MG63 (cell line): ENCODE measurements around the gene CFAP210. TPM values are rescaled to one million over a fixed set of nuclear protein-coding genes. Genes with fewer than 3 reads are reported as not detected.
"Not testable (repeated sequence)": the region's sequence is repeated elsewhere in the genome, so short reads cannot be mapped to it uniquely, and the experiment has no call there.

ENCODE experiments used
- DNase-seq: peaks from one replicate; pipeline ENCODE4 v3.0.0-alpha.2; 2020
- H3K27me3 ChIP-seq: fragments of 250-450 bp; sonication (Bioruptor Pico); 2 replicates; pipeline ENCODE4 v1.5.1; 2020; ENCODE audit warnings: mild to moderate bottlenecking, moderate library complexity
- H3K36me3 ChIP-seq: fragments of 250-450 bp; sonication (Bioruptor Pico); 2 replicates; pipeline ENCODE4 v1.5.1; 2020; ENCODE audit warnings: mild to moderate bottlenecking, moderate library complexity
- H3K4me3 ChIP-seq: fragments of 250-450 bp; sonication (Bioruptor Pico); 2 replicates; pipeline ENCODE4 v1.5.1; 2020; ENCODE audit warnings: mild to moderate bottlenecking, moderate library complexity
- H3K9me3 ChIP-seq: fragments of 250-450 bp; sonication (Bioruptor Pico); 2 replicates; pipeline ENCODE4 v1.5.1; 2020; ENCODE audit warnings: mild to moderate bottlenecking, moderate library complexity
- total RNA-seq: library from RNA; depleted of rRNA; stranded (reverse); fragments of >200 nt; shearing (Covaris generic); gene quantifications from 2 replicates; pipeline ENCODE4 v1.2.3, GENCODE V29; 2014; ENCODE audit warnings: low replicate concordance

CFAP210 gene
- total RNA-seq, 1 experiment from 2014 or later: not detected

DNA sequence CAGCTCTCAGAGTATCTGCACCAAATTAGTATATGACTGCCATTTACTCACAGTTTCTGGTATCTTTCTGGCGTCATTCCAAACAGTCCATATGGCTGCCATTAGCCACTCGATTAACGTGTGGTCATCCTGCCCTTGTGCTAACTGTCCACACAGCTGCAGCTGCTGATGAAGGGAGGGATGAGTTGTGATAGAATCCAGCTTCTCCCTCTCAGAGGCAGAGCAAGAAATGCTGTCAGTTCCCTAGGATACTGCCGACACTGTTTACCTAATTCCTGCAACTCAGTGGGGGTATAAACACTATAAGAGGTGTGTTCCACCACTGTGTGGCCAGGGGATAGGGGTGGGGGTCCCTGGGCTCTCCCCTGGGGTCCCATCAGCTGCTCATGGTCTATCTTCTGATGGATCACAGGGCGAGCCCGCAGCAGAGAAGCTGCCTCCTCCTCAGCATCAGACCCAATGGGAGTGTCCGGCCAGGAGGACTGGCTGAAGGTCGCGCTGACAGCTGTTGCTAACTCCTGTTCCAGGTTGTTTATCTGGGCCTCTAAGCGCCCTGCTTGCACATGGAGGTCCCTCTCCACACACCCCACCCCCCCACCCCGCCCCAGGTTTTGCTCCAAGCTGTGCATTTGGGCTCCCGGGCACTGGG is 22.2 kb upstream of the CFAP210 start:
- no peak overlapping the region for H3K4me3 ChIP-seq
- DNase-seq: no peak
- no peaks in the 10 kb centered on the region for H3K9me3 ChIP-seq
- no peaks in the 10 kb centered on the region for H3K36me3 ChIP-seq
- H3K27me3 ChIP-seq: no peaks in the 10 kb centered on the region

DNA sequence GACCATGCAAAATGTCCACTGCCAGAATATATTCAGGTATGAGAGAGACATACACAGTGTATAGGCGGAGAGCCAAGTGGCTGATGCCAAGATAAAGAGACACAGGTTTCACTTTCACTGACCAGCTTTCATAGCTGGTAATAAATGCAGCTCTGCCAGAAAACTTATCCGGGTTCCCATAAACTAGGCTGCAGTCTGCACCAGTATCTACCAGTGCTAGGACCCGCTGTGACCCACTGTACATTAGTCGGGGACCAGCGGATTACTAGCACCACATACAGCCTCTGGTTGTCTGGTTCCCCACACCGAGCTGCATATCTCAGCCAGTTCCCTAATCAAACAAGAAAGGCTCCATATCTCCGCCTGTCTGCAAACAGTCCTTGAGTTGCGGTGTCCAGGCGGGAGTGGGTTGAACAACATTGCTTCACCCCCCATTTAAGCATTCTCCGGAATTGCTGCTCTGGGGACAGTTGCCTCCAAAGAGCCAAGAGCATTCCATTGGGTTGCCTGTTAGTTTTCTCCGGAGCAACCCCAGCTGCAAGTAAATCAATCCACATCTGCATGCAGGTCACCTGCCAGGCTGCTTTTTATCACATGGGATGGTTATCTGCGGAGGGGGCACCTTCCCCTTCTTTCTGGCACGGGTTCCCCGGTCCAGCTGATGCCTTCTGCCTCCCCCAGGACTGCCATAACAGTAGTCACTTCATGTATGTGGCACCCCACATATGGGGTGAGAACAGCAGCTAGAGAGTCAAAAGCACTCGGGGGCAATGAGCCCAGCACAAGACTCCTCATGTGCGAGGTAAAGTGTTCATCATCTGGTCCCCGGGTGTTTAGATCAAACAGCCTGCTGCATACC is 21.4 kb upstream of the CFAP210 start:
- DNase-seq: peak; percentile 21
- no peak overlapping the region for H3K4me3 ChIP-seq

DNA sequence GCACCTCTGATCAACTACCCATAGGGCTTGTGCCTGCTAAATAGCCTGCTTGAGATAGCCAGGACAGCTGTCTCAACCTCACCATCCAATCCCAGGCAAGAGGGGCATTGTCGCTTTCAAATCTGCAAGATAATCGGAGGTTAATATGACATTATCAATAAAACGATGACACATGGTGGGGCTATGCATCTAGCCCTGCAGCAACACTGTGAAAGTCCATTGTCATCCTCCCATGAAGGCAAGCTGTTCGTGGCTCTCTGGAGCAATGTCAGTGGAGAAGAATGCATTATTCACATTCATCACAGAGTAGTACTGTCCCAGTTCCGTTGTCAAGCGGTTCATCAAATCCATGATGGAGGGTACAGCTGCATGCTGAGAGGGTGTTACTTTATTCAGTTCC is 20.5 kb upstream of the CFAP210 start:
- no peak for DNase-seq
- H3K4me3 ChIP-seq: no peak overlapping the region
- no peaks in the 10 kb centered on the region for H3K9me3 ChIP-seq
- H3K36me3 ChIP-seq: no peaks in the 10 kb centered on the region
- no peaks in the 10 kb centered on the region for H3K27me3 ChIP-seq

More for the DNA sequence above, 21.4 kb upstream of the CFAP210 start:
- no peaks in the 10 kb centered on the region for H3K27me3 ChIP-seq
- no peaks in the 10 kb centered on the region for H3K9me3 ChIP-seq
- no peaks in the 10 kb centered on the region for H3K36me3 ChIP-seq

DNA sequence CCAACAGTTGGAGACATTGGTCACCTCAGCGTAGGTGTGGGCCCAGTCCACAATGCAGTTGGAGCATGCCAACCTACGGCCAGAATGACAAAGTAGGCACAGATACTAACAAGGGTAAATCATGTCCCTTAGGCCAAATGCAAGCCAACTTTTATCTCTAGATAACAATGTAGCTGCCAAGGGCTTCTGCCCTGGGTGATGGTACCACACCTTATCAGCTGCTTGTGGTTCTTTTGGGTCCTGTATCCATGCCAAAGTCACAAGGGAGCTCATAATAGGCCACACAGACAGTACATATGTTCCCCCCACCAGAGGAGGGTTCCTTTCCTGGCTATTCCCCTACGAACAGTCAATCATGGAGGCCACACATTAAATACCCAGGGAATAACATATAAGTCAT is 19.1 kb upstream of the CFAP210 start:
- Histone ChIP-seq H3K36me3 (no peaks in the 10 kb centered on the region), H3K27me3 (no peaks in the 10 kb centered on the region), H3K9me3 (no peaks in the 10 kb centered on the region), H3K4me3 (no peak overlapping the region)
- no peak for DNase-seq

DNA sequence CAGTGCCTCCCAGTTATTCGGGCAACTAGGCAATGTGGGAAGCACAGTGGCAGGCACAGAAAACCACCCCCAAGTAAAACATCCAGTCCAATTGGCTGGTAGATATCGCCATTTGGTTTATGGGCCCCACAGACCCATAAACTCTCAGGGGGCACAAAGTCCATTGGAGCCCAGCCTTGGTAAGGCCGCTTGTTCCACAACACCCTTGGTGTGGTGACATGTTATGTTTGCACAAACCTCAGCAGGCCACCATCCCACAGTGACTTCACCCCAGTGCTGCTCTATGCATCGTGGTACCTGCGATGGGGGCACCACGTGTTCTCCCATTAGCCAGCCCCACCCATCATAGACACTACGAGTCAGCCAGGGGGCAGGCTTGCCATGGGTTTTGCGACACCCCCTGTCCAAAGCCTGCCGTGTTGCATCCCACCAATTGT is 18.6 kb upstream of the CFAP210 start:
- no peaks in the 10 kb centered on the region for H3K9me3 ChIP-seq
- H3K36me3 ChIP-seq: no peaks in the 10 kb centered on the region
- H3K27me3 ChIP-seq: no peaks in the 10 kb centered on the region
- no peak for DNase-seq
- H3K4me3 ChIP-seq: no peak overlapping the region

DNA sequence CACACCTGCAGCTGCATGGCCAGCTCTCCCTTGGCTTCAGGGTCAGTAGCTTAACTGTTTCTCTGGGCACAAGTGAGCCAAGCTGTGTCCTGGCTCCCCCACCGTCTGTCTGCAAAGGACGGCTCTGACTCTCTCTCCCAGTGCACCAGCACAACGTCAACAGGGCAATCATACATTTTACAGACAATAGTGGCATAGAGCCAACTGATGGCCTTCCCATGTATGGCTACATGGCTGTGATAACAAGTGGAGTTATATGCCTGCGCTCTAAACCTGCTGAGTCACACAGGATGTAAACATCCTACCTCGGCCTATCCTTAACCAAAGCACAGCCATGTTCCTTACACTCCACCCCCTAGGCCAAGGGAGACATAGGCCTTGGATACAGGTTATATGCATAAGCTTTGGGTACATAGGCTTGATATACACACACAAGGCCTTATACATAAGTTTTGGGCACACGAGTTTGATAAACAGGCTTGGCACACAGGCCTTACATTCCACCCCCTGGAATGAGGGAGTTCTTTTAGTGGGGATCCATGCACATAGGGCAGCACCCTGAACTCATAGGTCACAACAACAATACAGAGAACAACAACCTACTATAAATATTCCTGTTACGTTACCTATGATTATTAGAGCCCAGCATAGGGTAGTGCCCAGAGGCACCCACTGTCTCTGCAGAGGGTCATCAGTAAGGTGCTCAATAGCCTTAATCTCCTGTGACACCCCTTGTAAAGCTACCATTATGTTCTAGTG is 17.7 kb upstream of the CFAP210 start:
- Histone ChIP-seq H3K36me3 (no peaks in the 10 kb centered on the region), H3K4me3 (no peak overlapping the region), H3K27me3 (no peaks in the 10 kb centered on the region), H3K9me3 (no peaks in the 10 kb centered on the region)
- no peak for DNase-seq

DNA sequence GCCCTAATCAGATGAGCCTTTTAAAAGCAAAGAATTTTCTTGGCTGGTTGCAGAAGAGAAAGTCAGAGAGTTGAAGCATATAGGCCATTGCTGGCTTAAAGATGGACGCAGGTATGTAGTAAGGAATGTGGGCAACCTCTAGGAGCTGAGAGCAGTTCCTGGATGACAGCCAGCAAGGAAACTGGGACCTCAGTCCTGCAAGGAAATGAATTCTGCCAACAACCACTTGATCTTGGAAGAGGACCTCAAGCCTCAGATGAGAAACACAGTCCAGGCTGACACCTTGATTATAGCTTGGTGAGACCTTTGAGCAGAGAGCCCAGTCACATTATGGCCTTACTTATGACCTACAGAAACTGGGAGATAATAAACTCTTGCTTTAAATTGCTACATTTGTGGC is 15.8 kb upstream of the CFAP210 start:
- no peaks in the 10 kb centered on the region for H3K9me3 ChIP-seq
- H3K27me3 ChIP-seq: no peaks in the 10 kb centered on the region
- DNase-seq: no peak
- no peak overlapping the region for H3K4me3 ChIP-seq
- no peaks in the 10 kb centered on the region for H3K36me3 ChIP-seq

DNA sequence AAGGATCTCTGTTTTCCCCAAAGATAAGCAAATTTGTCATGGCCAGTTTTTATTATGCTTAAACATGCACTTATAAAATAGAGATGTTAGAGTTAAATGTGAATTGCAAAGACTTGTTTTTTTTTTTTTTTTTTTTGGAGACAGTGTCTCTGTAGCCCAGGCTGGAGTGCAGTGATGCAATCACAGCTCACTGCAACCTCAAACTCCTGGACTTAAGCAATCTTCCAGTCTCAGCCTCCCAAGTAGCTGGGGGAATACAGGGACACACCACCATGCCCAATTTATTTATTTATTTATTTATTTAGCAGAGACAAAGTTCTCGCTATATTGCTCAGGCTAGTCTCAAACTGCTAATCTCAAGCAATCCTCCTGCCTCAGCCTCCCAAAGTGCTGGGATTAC is 15.1 kb upstream of the CFAP210 start:
- Histone ChIP-seq H3K36me3 (no peaks in the 10 kb centered on the region), H3K27me3 (no peaks in the 10 kb centered on the region), H3K4me3 (no peak overlapping the region), H3K9me3 (no peaks in the 10 kb centered on the region)
- no peak for DNase-seq

DNA sequence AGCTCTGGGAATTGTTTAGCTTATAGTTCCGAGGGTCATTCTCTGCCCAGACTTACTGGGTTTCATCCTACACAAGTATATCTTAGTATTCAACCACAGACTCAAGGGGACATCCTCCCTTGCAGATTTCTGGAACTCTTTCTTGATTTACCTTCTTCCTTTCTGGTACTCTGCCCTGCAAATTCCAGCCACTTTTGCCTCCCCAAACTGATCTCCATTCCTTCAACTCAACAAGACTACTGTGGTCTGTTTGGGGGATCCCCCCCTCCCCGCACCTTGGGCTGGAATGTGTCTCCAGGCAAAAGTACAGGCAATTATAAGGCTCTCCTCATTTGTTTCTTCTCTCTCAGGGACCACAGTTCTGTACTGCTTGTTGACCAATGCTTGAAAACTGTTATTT is 13.4 kb upstream of the CFAP210 start:
- Histone ChIP-seq H3K36me3 (no peaks in the 10 kb centered on the region; the same call in 1 of the 2 replicates), H3K27me3 (no peaks in the 10 kb centered on the region), H3K4me3 (no peak overlapping the region), H3K9me3 (no peaks in the 10 kb centered on the region)
- no peak for DNase-seq

DNA sequence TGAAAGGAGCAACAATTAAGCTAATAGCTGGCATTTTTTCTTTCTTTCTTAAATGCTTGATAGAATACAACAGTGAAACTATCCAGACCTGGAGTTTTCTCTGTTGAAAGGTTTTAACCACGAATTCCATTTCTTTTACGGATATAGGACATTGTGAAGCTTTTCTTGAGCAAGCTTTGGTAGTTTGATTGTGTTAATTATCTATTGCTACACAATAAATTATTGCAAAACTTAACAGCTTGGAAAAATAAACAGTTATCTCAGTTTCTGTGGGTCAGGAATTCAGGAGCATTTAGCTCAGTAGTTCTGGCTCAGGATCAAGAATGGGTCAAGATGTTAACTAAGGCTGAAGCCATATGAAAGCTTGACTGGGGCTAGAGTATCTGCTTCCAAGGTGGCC is 11.7 kb upstream of the CFAP210 start:
- no peaks in the 10 kb centered on the region for H3K27me3 ChIP-seq
- no peak overlapping the region for H3K4me3 ChIP-seq
- DNase-seq: no peak
- H3K36me3 ChIP-seq: peaks cover 1% of the 10 kb centered on the region
- no peaks in the 10 kb centered on the region for H3K9me3 ChIP-seq

DNA sequence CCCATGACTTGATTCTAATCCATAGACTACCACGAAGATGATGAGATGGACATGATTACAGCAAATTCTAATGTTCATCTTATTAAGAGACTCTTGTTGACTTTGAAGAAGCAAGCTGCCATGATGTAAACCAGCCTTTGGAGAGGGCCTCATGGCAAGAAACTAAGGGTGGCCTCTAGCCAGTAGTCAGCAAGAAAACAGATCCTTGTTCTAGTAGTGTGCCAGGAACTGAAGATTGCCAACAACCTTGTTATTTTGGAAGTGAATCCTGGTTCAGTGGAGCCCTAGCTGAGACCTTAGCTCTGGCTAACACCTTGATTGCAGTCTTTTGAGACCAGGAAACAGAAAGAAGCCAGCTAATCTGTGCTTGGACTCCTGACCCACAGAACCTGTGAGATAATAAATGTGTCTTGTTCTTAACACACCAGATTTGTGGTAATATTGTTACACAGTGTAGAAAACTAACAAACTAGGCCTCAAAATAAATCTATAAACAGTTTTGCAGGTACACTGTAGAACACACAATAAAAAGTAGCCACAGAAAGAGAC is 10.0 kb upstream of the CFAP210 start:
- Histone ChIP-seq H3K4me3 (no peak overlapping the region), H3K27me3 (no peaks in the 10 kb centered on the region), H3K9me3 (no peaks in the 10 kb centered on the region), H3K36me3 (peaks cover 2% of the 10 kb centered on the region)
- DNase-seq: no peak

DNA sequence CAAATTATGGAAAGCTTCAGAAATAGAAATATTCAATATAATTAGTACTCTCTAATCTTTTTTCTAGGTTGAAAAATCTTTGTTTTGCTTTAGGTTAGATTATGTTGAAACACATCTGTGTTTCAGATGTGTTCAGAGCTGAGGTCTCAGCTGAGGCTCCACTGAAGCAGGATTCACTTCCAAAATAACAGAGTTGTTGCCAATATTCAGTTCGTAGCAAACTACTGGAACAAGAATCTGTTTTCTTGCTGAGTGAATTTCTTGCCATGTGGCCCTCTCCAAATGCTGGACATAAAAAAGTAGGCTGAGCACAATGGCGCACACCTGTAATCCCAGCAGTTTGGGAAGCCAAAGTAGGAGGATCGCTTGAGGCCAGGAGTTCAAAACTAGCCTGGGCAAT is 8.8 kb upstream of the CFAP210 start:
- Histone ChIP-seq H3K4me3 (no peak overlapping the region), H3K36me3 (peaks cover 2% of the 10 kb centered on the region), H3K27me3 (no peaks in the 10 kb centered on the region), H3K9me3 (no peaks in the 10 kb centered on the region)
- DNase-seq: no peak

DNA sequence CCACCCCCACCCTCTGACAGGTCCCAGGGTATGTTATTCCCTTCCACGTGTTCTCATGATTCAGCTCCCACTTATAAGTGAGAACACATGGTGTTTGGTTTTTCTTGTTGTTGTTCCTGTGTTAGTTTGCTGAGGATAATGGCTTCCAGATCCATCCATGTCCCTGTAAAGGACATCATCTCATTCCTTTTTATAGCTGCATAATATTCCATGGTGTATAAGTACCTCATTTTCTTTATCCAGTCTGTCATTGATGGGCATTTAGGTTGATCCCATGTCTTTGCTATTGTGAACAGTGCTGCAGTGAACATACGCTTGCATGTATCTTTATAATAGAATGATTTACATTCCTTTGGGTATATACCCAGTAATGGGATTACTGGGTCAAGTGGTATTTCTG is 5.0 kb upstream of the CFAP210 start:
- not testable (repeated sequence) for DNase-seq, H3K4me3 ChIP-seq, H3K27me3 ChIP-seq, H3K36me3 ChIP-seq, H3K9me3 ChIP-seq

DNA sequence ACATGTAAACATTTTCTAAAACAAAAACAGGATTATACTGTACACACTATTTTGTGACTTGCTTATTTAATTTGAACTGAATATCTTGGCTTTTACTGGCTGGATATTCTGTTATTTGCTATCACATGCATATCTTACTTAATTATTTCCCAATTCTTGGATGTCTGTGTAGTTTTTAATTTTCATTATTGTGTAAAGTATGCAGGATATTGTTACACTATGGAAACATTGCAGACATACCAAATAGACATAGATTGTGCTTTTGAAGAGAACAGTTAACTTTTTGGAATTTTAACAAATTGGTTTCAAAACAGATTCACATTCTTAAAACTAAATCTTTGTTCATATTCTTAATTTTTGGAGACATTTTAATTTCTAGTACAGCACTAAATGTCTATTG is 2.2 kb upstream of the CFAP210 start:
- no peak for DNase-seq
- no peak overlapping the region for H3K4me3 ChIP-seq

DNA sequence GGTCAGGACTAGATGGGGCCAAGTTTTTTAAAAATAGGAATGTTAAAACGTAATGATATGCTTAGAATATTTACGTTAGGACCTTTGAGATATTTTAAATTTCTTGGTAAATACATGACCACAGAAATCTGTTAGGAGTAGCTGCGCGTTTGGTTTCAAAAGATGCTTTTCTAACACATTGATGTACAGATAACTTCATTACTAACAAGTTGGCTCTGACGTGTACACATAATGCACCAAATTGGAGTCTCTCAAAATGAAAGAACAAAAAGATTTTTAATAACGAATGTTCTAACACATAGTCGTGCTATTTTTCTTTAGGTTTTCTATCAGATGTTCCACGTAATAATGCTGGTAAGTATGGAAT is 672 bp upstream of the CFAP210 start:
- Histone ChIP-seq H3K27me3 (no peaks in the 10 kb centered on the region), H3K4me3 (peak overlapping the region; percentile 82), H3K36me3 (no peaks in the 10 kb centered on the region), H3K9me3 (no peaks in the 10 kb centered on the region)
- DNase-seq: no peak

More for the DNA sequence above, 2.2 kb upstream of the CFAP210 start:
- Histone ChIP-seq H3K36me3 (peaks cover 2% of the 10 kb centered on the region; the same call in 1 of the 2 replicates), H3K9me3 (no peaks in the 10 kb centered on the region), H3K27me3 (no peaks in the 10 kb centered on the region)

DNA sequence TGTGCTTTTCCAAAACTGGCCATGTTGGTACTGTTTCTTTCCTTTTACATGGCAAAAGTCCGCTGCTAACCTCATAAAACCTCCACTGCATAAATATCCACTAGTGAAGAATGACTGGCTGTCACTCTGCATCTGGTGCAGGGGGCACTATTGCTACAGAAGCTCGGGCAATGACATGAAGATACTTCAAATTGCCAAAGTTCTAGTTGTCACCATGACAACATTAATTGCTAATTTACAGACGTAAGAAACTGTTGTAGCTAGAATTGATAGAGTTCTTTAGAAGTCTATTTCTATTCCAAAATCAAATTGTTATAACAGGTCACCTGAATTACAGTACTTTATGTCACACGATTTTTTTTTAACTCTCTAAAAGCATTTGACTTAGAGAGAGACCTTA is 845 bp downstream of the CFAP210 start:
- no peaks in the 10 kb centered on the region for H3K9me3 ChIP-seq
- no peaks in the 10 kb centered on the region for H3K36me3 ChIP-seq
- H3K27me3 ChIP-seq: no peaks in the 10 kb centered on the region
- no peak overlapping the region; the same call in 1 of the 2 replicates for H3K4me3 ChIP-seq
- DNase-seq: no peak

DNA sequence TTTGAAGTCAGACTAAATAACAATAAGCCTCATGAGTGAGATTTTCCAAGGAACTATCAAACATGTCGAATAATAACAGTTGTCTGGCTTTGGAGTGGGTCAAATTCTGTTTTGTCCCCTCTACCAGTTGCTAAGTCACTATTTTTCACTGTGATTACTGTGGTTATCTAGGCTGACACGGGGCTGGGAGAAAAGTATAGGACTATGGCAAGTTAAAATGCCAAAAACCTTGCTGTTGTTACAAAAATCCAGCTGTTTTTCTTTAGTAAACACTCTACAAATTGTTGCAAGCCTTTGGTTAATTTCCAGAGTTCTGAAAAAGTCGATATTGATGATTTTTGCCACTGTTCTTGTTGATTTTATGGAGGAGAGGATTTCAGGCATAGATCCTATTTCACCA is 1.5 kb downstream of the CFAP210 start:
- no peaks in the 10 kb centered on the region for H3K27me3 ChIP-seq
- no peaks in the 10 kb centered on the region for H3K36me3 ChIP-seq
- no peaks in the 10 kb centered on the region for H3K9me3 ChIP-seq
- DNase-seq: no peak
- H3K4me3 ChIP-seq: no peak overlapping the region
